ENCODE results near the gene NRDE2.

The NRDE2 gene

DNA sequence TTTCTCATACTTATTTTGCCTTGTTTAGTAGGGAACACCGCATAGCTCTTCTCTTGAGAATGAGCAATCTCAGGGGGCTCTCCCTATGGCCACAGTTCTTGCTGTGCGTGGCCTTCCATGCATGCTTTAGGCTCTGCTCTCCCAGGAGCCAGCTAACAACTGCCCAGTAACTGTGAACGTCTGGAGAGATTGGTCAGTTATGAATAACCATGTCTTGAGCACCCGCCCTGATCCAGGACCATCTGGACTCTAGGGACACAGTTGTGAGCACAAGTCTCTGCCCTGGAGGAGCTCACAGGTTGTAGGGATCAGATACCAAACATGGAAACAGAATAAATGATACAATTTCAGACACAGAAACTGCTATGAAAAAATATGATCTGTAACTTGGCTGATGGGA, 63.3 kb downstream of the NRDE2 start:
- H3K36me3 ChIP-seq (ENCODE audit: control insufficient read depth in 2 of 2, insufficient read depth in 1 of 2, low read length in 2 of 2): peaks cover 55 to 96% of the 10 kb centered on the region in 2 experiments
- no peaks in the 10 kb centered on the region for H3K4me1 ChIP-seq (ENCODE audit: control insufficient read depth, insufficient read depth, low read length)
- POLR2A ChIA-PET: no interaction called here
- H3K4me3 ChIP-seq (ENCODE audit: low read depth, low read length): no peak overlapping the region
- H3K9me3 ChIP-seq (ENCODE audit: control insufficient read depth, insufficient read depth, low read depth, low read length): no peaks in the 10 kb centered on the region
- CTCF ChIA-PET: no interaction called here
- TF ChIP-seq ZEB2 (tag by site-specific recombination; IDR thresholded peaks at IDR 0.05): no peak
- TF ChIP-seq ZNF501 (tag by site-specific recombination; IDR thresholded peaks at IDR 0.05): no peak
- no peak for TF ChIP-seq HOXA7 (CRISPR knock-in tag; IDR thresholded peaks at IDR 0.05; ENCODE audit: borderline replicate concordance)
- no peak for TF ChIP-seq ZNF449 (tag by site-specific recombination; IDR thresholded peaks at IDR 0.05)
- H3K27ac ChIP-seq (ENCODE audit: extremely low read depth, low read depth, low read length): no peak overlapping the region

GRCh38 chr14:90266441-90267154, 65.1 kb downstream of the NRDE2 start:
- H3K4me3 ChIP-seq (ENCODE audit: low read depth, low read length): no peak overlapping the region
- TF ChIP-seq ZSCAN30 (tag by site-specific recombination; IDR thresholded peaks at IDR 0.05) (no peak), ZNF677 (tag by site-specific recombination; IDR thresholded peaks at IDR 0.05) (no peak), ZBTB17 (tag by site-specific recombination; IDR thresholded peaks at IDR 0.05) (peak; percentile 45; the same call in 1 of the 2 replicates)
- peaks cover 62 to 93% of the 10 kb centered on the region in 2 experiments for H3K36me3 ChIP-seq (ENCODE audit: control insufficient read depth in 2 of 2, insufficient read depth in 1 of 2, low read length in 2 of 2)
- no peaks in the 10 kb centered on the region for H3K9me3 ChIP-seq (ENCODE audit: control insufficient read depth, insufficient read depth, low read depth, low read length)
- H3K27ac ChIP-seq (ENCODE audit: extremely low read depth, low read depth, low read length): no peak overlapping the region
- ChIA-PET CTCF (interaction anchor here (0.7 kb wide), 1 partner anchor 298 kb away, joined by 3 read pairs; no protein-coding TSS in a partner anchor), POLR2A (interaction anchor here (2.0 kb wide), 1 partner anchor 10 kb away, joined by 10 read pairs; the partner anchor contains the start of gene PSMC1)
- no peaks in the 10 kb centered on the region for H3K4me1 ChIP-seq (ENCODE audit: control insufficient read depth, insufficient read depth, low read length)

- ChIA-PET POLR2A (no interaction called here), CTCF (interaction anchor here (0.5 kb wide), 1 partner anchor 495 kb away, joined by 3 read pairs; no protein-coding TSS in a partner anchor)
- Histone ChIP-seq H3K9me3 (ENCODE audit: control insufficient read depth, insufficient read depth, low read depth, low read length) (no peaks in the 10 kb centered on the region), H3K4me3 (ENCODE audit: low read depth, low read length) (no peak overlapping the region), H3K4me1 (ENCODE audit: control insufficient read depth, insufficient read depth, low read length) (no peaks in the 10 kb centered on the region), H3K36me3 (ENCODE audit: control insufficient read depth in 2 of 2, insufficient read depth in 1 of 2, low read length in 2 of 2) (peaks cover 58 to 92% of the 10 kb centered on the region in 2 experiments), H3K27ac (ENCODE audit: extremely low read depth, low read depth, low read length) (no peak overlapping the region)
- TF ChIP-seq ZNF138 (tag by site-specific recombination; IDR thresholded peaks at IDR 0.05; ENCODE audit: borderline replicate concordance) (no peak), HOXD13 (CRISPR knock-in tag; IDR thresholded peaks at IDR 0.05; ENCODE audit: borderline replicate concordance) (no peak), ZNF629 (tag by site-specific recombination; IDR thresholded peaks at IDR 0.05) (no peak), SALL2 (tag by site-specific recombination; IDR thresholded peaks at IDR 0.05; ENCODE audit: borderline replicate concordance) (no peak), ZNF404 (tag by site-specific recombination; IDR thresholded peaks at IDR 0.05) (no peak), KLF7 (tag by site-specific recombination; IDR thresholded peaks at IDR 0.05; ENCODE audit: borderline replicate concordance) (no peak), ZNF211 (tag by site-specific recombination; IDR thresholded peaks at IDR 0.05; ENCODE audit: low read depth) (no peak), ZNF600 (tag by site-specific recombination; IDR thresholded peaks at IDR 0.05) (no peak), ZNF521 (tag by site-specific recombination; IDR thresholded peaks at IDR 0.05) (no peak)
- TF ChIP-seq, protein P1, sequence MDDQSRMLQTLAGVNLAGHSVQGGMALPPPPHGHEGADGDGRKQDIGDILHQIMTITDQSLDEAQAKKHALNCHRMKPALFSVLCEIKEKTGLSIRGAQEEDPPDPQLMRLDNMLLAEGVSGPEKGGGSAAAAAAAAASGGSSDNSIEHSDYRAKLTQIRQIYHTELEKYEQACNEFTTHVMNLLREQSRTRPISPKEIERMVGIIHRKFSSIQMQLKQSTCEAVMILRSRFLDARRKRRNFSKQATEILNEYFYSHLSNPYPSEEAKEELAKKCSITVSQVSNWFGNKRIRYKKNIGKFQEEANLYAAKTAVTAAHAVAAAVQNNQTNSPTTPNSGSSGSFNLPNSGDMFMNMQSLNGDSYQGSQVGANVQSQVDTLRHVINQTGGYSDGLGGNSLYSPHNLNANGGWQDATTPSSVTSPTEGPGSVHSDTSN (CRISPR knock-in tag; IDR thresholded peaks at IDR 0.05): no peak
- TF ChIP-seq, protein P2, sequence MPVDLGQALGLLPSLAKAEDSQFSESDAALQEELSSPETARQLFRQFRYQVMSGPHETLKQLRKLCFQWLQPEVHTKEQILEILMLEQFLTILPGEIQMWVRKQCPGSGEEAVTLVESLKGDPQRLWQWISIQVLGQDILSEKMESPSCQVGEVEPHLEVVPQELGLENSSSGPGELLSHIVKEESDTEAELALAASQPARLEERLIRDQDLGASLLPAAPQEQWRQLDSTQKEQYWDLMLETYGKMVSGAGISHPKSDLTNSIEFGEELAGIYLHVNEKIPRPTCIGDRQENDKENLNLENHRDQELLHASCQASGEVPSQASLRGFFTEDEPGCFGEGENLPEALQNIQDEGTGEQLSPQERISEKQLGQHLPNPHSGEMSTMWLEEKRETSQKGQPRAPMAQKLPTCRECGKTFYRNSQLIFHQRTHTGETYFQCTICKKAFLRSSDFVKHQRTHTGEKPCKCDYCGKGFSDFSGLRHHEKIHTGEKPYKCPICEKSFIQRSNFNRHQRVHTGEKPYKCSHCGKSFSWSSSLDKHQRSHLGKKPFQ (tag by site-specific recombination; IDR thresholded peaks at IDR 0.05): no peak
Observed at GRCh38 chr14:90263748-90264449, 67.8 kb downstream of the NRDE2 start.
